NCI-H1105 (cell line): ENCODE measurements around the gene BMAL1.

ENCODE experiments used
- DNase-seq: peaks from one replicate; lab custom pipeline; 2025; lab: John Stamatoyannopoulos, UW

The BMAL1 gene

GRCh38 chr11:13343931-13344717, 66.5 kb downstream of the BMAL1 start:
- DNase-seq, result peak; percentile 66

- no peak for DNase-seq
Measured at GRCh38 chr11:13344818-13345217, 67.2 kb downstream of the BMAL1 start.

GRCh38 chr11:13346470-13346869, 68.9 kb downstream of the BMAL1 start:
- DNase-seq, result no peak

- no peak for DNase-seq
Measured at GRCh38 chr11:13347901-13348300, 70.3 kb downstream of the BMAL1 start.

GRCh38 chr11:13348305-13348704, 70.7 kb downstream of the BMAL1 start:
- no peak for DNase-seq

- DNase-seq, result no peak
Measured at GRCh38 chr11:13349046-13349445, 71.5 kb downstream of the BMAL1 start.

GRCh38 chr11:13349581-13349980, 72.0 kb downstream of the BMAL1 start:
- DNase-seq, result no peak

GRCh38 chr11:13352711-13353110, 75.1 kb downstream of the BMAL1 start:
- DNase-seq, result no peak

- no peak for DNase-seq
Measured at GRCh38 chr11:13354335-13354734, 76.7 kb downstream of the BMAL1 start.

GRCh38 chr11:13355191-13355590, 77.6 kb downstream of the BMAL1 start:
- DNase-seq, result no peak

- DNase-seq, result no peak
Measured at GRCh38 chr11:13357232-13357631, 79.6 kb downstream of the BMAL1 start.

GRCh38 chr11:13358596-13359270, 81.1 kb downstream of the BMAL1 start:
- no peak for DNase-seq

GRCh38 chr11:13362596-13363109, 85.1 kb downstream of the BMAL1 start:
- DNase-seq, result no peak

GRCh38 chr11:13364388-13364787, 86.8 kb downstream of the BMAL1 start:
- no peak for DNase-seq

- DNase-seq, result no peak
Measured at GRCh38 chr11:13366266-13367026, 88.9 kb downstream of the BMAL1 start.

- no peak for DNase-seq
Measured at GRCh38 chr11:13367115-13367514, 89.5 kb downstream of the BMAL1 start.

- DNase-seq, result no peak
Measured at GRCh38 chr11:13368041-13368446, 90.5 kb downstream of the BMAL1 start.

- DNase-seq, result no peak
Measured at GRCh38 chr11:13373216-13373615, 95.6 kb downstream of the BMAL1 start.

- DNase-seq, result no peak
Measured at GRCh38 chr11:13375798-13376197, 98.2 kb downstream of the BMAL1 start.

GRCh38 chr11:13376402-13376801, 98.8 kb downstream of the BMAL1 start:
- DNase-seq, result no peak

GRCh38 chr11:13376838-13377237, 99.2 kb downstream of the BMAL1 start:
- no peak for DNase-seq

- DNase-seq, result no peak
Measured at GRCh38 chr11:13378316-13378715, 100.7 kb downstream of the BMAL1 start.

- DNase-seq, result no peak
Measured at GRCh38 chr11:13380731-13381130, 103.1 kb downstream of the BMAL1 start.
